GM23248 (cell line): ENCODE data around the gene MAP3K19.

Experiments used
- EZH2 ChIP-seq: fragments of 200-600 bp; sonication (generic); IDR thresholded peaks from 2 replicates; pipeline ENCODE4 v1.6.1; 2018; ENCODE audit warnings: antibody characterized with exemption, mild to moderate bottlenecking; ENCODE audit not compliant: insufficient read depth, poor library complexity, severe bottlenecking
- EZH2phosphoT487 ChIP-seq: fragments of 200-600 bp; sonication (generic); IDR thresholded peaks from 2 replicates; pipeline ENCODE4 v1.6.1; 2018; ENCODE audit warnings: antibody characterized with exemption, moderate library complexity, mild to moderate bottlenecking, low read depth; ENCODE audit not compliant: insufficient read depth

DNA sequence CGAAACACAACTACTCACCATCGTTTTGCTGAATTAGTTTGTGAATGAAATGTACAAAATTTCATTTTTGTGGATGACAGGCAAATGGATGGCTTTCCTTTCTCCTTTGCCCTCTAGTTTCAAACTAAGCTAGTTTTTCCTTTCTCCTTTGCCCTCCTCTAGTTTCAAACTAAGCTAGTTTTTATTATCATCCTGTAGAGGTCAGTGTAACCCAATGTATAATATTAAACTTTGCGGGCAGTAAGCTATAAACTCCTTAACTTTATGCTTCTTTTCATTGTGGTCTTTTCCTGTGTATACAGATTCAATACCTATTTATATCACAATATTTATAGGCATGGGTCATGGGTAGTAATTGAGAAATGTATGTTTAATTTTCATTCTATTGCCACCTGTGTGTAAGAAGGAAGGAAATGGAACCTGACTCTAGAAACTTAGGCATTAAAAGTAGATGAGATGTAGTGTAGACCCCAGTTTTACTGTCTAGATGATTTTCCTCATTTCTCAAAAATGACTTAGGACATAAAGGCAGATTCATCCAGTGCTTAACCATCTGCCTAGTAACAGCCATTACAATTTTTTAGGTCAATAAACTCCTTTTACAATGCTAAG is 58.1 kb downstream of the MAP3K19 start:
- TF ChIP-seq EZH2phosphoT487 (no peak), EZH2 (no peak)
